Stimulated activated CD4-positive, alpha-beta T cell treated with anti-CD3 and anti-CD28 coated beads, Interleukin-4, amount 100 ng/mL, for 24 hours (primary cell): ENCODE data around the gene SPDYE5.
"Not testable (repeated sequence)": the region's sequence is repeated elsewhere in the genome, so short reads cannot be mapped to it uniquely, and the experiment has no call there.

Experiments used
- DNase-seq: peaks from one replicate; pipeline ENCODE4 v3.0.0-alpha.2; 2020

Gene SPDYE5

GRCh38 chr7:75492020-75492419 lies at the start of gene SPDYE5:
TSS of gene SPDYE5 (plus strand) at chr7:75492320. CDS start at chr7:75494048, 1,728 bp downstream.
- not testable (repeated sequence) for DNase-seq

DNA sequence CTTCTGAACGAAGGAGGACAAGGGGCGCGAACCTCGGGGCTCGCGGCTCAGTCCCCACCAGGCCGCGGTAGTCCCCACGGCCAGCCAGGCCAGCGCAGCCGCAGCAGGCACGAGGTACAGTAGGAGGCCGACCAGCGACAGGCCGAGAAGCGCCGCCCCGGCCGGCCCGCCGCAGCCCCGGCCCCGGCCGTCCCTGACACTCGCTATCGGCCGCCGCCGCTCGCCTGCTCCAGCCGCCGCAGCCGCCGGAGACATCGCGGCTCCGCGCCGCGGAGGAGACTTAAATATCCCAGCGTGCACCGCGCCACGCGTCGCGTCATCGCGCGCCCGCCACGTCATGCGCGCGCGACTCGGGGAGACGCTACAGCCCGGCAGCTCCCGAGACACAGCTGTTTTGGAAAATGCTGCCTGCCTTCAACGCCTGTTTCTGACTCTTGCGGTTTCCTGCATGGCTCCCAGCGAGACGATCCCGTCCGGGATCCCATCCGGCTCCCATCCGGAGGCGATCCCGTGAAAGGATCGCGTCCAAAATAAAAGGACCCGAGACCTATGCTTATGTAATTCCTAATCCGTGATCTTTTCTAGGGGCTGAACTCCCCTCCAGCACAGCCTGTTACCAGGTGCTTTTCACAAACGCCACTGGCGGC lies 49.5 kb upstream of the SPDYE5 start:
- peak; percentile 17 for DNase-seq

- DNase-seq = not testable (repeated sequence)
Observed at GRCh38 chr7:75449946-75450345, 42.2 kb upstream of the SPDYE5 start.

DNA sequence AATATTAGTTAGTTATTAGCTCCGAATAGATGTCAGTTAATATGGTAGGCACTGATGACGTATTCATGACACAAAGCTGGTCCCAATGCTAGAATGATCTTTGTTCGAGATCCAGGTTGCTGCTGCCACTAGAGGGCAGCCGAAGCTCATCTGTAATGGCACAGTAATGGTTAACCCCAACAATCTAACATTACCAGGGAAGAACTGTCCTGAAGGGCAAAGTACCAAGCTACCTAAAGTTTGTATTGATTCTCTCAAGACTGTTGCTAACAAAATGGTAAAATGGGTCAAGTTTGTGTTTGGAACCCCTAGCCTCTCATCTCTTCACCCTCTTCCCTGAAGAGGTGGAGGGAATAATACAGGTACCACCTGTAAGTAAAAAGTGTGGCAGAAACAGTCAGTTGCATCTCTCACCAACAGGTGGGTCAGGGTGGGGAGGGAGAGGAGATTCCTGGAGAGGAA lies 39.6 kb upstream of the SPDYE5 start:
- not testable (repeated sequence) for DNase-seq

- not testable (repeated sequence) for DNase-seq
Observed at GRCh38 chr7:75456403-75456802, 35.7 kb upstream of the SPDYE5 start.

DNA sequence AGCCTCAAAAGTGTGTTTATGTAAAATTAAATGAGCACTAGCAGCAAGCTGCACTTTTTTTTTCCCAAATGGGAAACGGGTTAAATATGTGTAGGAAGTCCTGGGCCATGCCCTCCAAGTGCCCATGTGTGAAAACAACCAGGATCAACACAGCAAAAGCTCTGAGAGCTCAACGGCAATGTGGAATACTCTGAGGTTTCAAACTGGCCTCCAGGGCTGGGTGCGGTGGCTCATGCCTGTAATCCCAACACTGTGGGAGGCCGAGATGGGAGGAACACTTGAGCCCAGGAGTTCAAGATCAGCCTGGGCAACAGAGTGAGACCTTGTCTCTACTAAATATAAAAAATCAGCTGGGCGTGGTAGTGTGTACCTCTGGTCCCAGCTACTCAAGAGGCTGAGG lies 34.1 kb upstream of the SPDYE5 start:
- not testable (repeated sequence) for DNase-seq

DNA sequence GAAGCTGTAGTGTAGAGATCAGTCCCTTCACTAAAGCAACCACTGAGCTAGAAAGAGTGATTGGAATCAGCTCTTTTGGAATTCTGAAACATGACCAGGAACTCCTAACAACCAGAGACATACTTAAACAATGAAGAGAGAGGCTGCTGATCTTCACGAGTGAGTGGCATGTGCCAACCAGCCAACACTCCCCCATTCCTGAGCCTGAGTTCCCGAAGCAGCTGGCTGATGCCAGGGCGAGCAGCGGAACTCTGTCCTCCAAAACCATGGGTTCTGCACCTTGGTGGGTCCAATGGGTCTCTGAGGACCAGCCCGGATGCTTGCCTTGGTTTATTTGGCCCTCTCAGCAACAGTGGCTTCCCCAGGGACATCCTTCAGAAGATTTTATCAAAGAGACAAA lies 31.6 kb upstream of the SPDYE5 start:
- not testable (repeated sequence) for DNase-seq

DNA sequence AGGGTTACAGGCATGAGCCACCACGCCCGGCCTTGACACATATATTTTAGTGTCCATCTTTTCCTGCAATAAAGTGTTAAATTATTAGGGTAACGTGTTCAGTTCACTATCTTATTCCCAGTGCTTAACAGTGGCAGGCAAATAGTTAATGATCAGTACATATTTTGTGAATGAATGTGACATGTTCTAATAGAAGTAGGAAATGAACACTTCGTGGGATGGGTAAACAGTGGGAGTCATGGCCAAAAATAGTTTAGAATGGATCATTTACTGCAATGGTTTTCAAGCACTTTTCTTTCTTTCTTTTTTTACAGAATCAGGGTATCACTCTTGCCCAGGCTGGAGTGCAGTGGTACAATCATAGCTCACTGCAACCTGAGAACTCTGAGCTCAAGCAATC lies 22.0 kb upstream of the SPDYE5 start:
- DNase-seq = not testable (repeated sequence)

GRCh38 chr7:75477457-75477856 lies 14.7 kb upstream of the SPDYE5 start:
- not testable (repeated sequence) for DNase-seq

DNA sequence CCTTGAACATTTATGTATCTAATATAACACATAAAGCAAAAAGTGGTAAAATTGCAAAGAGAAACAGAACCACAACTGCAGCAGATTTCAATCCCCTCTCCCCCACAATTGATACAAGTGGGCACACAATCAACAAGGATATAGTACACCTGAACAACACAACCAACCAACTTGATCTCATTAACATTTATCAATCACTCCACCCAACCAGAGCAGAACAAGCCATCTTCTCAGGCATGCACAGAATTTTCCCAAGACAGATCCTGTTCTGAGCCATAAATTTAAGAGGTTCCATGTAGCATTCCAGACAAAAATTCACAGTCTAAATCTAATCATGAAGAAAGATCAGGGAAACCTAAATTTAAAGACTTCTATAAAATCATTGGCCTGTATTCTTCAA lies 11.8 kb upstream of the SPDYE5 start:
- not testable (repeated sequence) for DNase-seq

DNA sequence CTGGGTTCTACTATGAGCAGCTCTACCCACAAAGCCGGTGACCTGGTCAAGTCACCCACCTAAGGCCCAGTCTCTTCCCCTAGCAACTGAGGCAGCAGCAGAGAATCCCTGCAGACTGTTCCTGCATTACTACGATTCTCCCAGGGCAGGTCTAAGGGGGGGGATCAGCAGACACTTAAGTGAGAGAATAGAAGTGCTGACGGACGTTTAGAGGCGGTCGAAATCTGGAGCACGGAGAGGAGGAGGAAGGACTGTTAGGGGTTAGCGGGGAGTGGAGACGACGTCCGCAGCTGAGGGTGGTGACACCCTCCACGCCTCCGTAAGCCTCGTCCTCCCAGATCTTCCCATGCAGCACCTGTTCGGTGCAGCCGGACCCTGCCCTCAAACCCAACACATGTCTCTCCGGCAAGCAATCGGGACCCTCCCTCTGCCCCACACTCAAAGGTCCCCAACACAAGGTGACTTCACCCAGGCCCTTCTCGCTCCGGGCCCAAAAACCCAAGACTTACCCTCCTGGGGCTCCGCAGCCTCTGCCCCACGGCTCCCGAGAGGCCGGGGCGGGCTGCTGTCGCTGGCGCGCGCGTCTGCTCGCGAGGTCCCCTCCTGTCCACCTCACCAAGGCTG lies 6.7 kb upstream of the SPDYE5 start:
- DNase-seq = peak; percentile 6

- peak; percentile 91 for DNase-seq
Observed at GRCh38 chr7:75485979-75486643, 6.0 kb upstream of the SPDYE5 start, which contains the start of gene POM121C. TSS of gene POM121C (minus strand) at chr7:75486299. CDS start at chr7:75441496, 44,803 bp downstream.

- DNase-seq = not testable (repeated sequence)
Observed at GRCh38 chr7:75509033-75509432, 16.9 kb downstream of the SPDYE5 start.

- not testable (repeated sequence) for DNase-seq
Observed at GRCh38 chr7:75518842-75519241, 26.7 kb downstream of the SPDYE5 start.

DNA sequence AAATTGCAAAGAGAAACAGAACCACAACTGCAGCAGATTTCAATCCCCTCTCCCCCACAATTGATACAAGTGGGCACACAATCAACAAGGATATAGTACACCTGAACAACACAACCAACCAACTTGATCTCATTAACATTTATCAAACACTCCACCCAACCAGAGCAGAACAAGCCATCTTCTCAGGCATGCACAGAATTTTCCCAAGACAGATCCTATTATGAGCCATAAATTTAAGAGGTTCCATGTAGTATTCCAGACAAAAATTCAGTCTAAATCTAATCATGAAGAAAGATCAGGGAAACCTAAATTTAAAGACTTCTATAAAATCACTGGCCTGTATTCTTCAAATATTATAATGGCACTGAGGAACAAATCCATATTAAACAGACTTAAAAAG lies 29.6 kb downstream of the SPDYE5 start:
- not testable (repeated sequence) for DNase-seq

- DNase-seq = peak; percentile 8
Observed at GRCh38 chr7:75527224-75527722, 35.2 kb downstream of the SPDYE5 start.

GRCh38 chr7:75531359-75531821 lies 39.3 kb downstream of the SPDYE5 start:
- no peak for DNase-seq

DNA sequence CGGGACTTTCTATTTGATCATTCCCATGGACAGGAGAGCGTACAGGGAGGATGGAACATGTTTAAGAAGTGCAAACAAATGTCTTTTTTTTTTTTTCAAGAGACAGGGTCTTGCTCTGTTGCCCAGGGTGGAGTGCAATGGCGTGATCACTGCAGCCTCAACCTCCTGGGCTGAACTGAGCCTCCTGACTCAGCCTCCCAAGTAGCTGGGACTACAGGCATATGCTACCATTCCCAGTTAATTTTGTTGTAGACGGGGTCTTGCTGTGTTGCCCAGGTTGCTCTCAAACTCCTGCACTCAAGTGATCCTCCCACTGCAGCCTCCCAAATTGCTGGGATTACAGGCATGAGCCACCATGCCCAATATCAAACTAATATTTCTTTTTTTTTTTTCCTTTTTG lies 40.5 kb downstream of the SPDYE5 start:
- DNase-seq = no peak

GRCh38 chr7:75533926-75534325 lies 41.8 kb downstream of the SPDYE5 start:
- DNase-seq = no peak

GRCh38 chr7:75534727-75535307 lies 42.7 kb downstream of the SPDYE5 start:
- DNase-seq = no peak

DNA sequence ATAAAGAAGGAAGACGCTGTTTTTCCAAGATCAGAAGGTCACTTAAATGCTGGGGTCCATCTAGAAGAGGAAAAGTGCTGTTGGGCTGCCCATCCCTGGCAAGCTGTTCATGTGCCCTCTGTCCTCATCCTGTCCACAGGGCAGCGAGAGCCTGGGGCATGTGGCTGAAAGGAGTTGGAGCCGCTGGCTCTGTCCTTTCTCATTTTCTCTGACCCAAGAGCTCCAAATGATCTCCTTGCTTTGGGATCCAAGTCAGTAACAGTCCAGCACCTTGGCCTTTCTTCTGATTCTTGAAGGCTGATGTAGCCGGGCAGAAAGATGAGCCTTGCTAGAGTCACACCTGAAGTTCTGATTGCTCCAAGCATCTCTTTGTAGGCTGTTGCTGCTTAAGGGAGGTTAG lies 44.4 kb downstream of the SPDYE5 start:
- DNase-seq = no peak

DNA sequence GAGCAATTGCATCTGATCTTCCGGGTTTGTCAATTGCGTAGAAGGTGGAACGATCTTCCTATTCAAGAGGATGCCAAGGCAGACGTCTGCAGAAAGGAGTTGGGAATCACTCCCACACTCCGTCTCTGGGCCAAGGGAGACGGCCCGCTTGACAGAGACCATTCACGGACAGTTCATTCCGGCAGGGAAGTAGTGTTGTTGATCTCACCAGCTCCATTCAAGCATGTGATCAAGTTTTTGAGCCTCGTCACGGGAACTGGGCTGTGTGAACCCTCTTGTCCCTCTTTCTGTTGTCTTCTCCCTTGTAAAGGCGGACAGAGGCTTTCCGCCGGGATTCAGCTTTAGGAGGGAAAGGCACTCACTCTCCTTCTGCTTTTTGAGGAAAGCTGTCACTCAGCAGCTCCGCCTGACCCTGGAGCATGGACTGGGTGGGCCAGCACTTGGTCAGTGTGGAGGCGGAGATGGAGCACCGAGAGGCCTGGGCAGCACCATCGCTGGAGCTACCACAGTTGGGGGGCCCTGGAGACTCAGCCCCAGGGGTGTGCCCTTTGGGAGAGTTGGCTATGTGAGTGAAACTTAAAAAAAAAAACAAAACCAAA lies 44.9 kb downstream of the SPDYE5 start:
- no peak for DNase-seq

GRCh38 chr7:75537731-75538130 lies 45.6 kb downstream of the SPDYE5 start:
- DNase-seq = no peak
